Heart right ventricle (tissue), 16 donors: ENCODE data around the gene OR2L2. TPM values are rescaled to one million over a fixed set of nuclear protein-coding genes. Genes with fewer than 3 reads are reported as not detected.

ENCODE experiments used
- ATAC-seq, 8 donors: fragments of 200-7000 bp; cut with Tn5 transposase; one replicate each; pipeline ENCODE4 v1.9.1; 2020; ENCODE audit warnings: mild to moderate bottlenecking in 8 of 8, moderate library complexity in 8 of 8, moderate number of reproducible peaks in 1 of 8
- DNase-seq, 2 donors: peaks; one replicate each; pipeline ENCODE4 v3.0.0-alpha.2; 2020
- H3K27ac ChIP-seq, 10 donors: fragments of 200-600 bp; sonication (generic) in 2 of 10; one replicate each; pipeline versions ENCODE4 v1.5.0 to v1.8.0; 2020 to 2022; ENCODE audit warnings: mild to moderate bottlenecking in 3 of 10
- H3K27me3 ChIP-seq, 7 donors: fragments of 200-600 bp; one replicate each; pipeline ENCODE4 v1.8.0; 2021 to 2022; ENCODE audit warnings: mild to moderate bottlenecking in 2 of 7
- H3K36me3 ChIP-seq, 9 donors: fragments of 200-600 bp; sonication (generic) in 1 of 9; one replicate each; pipeline versions ENCODE4 v1.5.0 to v1.8.0; 2020 to 2022; ENCODE audit warnings: mild to moderate bottlenecking in 2 of 9
- H3K4me1 ChIP-seq, 9 donors: fragments of 200-600 bp; sonication (generic) in 1 of 9; one replicate each; pipeline versions ENCODE4 v1.5.0 to v1.8.0; 2020 to 2022; ENCODE audit warnings: mild to moderate bottlenecking in 4 of 9
- H3K4me3 ChIP-seq, 10 donors: fragments of 200-600 bp; sonication (generic) in 2 of 10; one replicate each; pipeline versions ENCODE4 v1.5.0 to v1.8.0; 2020 to 2022; ENCODE audit warnings: mild to moderate bottlenecking in 7 of 10, moderate library complexity in 2 of 10
- H3K9me3 ChIP-seq, 11 donors: fragments of 200-600 bp in 10 of 11; sonication (generic) in 2 of 11; one replicate each; pipeline versions ENCODE4 v1.5.0 to v1.8.0; 2013 to 2022; ENCODE audit warnings: mild to moderate bottlenecking in 2 of 11, control low read depth in 1 of 11, moderate library complexity in 1 of 11
- CTCF ChIP-seq, 9 donors: fragments of 200-600 bp; sonication (generic) in 2 of 9; IDR thresholded peaks; one replicate each; pipeline versions ENCODE4 v1.5.0 to v1.8.0; 2021 to 2022; ENCODE audit warnings: antibody characterized with exemption in 9 of 9, mild to moderate bottlenecking in 5 of 9, moderate library complexity in 1 of 9
- WGBS, 2 donors: extraction: QIAGEN DNeasy Blood & Tissue Kit; methylation state at CpG; one replicate each; pipeline ENCODE4 v1.1.7; 2013; ENCODE audit warnings: inconsistent platforms in 1 of 2; 5-methylcytosine and 5-hydroxymethylcytosine counted together
- intact Hi-C, 10 donors: fragments of 100-400 bp; cut with DNase I; formaldehyde crosslinking; loops; one replicate each; pipeline versions ENCODE4 v1.11.1 to v1.14.2; 2022
- polyA plus RNA-seq, 2 donors: library from polyadenylated mRNA; stranded (reverse); fragments of 200-250 nt; gene quantifications; one replicate each; pipeline ENCODE4 v1.2.3, GENCODE V29; 2013
- total RNA-seq, 10 donors: library from RNA; stranded (reverse); fragmentation: NEBNext Ultra II Directional in 3 of 10; extraction: Animal tissue kit (Norgen Biotek cat#: 25700) in 3 of 10; gene quantifications; one replicate each; pipeline versions ENCODE4 v1.2.1 to v1.2.4, GENCODE V29; 2021 to 2023
- donor health status: Arrhythmogenic right ventricular cardiomyopathy.
- donor health status: ischemic (EF 13 %, LVEDD 7.1; RV severe dilation, severe dysfunction).
- donor health status: healthy with polysubstance abuse.
- donor health status: DM: no; HTN: yes; CAD: no.
- donor health status: DM: no; HTN: no; CAD: no.
- donor health status: ischemic (EF 25% LVEDD 6.9; RV normal size, moderate dysfunction).
- donor health status: ischemic (EF 25% LVEDD 5.7; RV mildly dilated, moderate dysfunction).
- donor health status: healthy.
- donor health status: DM: yes; HTN: yes; CAD: no.
- donor health status: Ischemic cardiomyopathy.
- donor health status: ischemic (EF 35%, LVEDD 5.7; RV mildly dilated, moderate dysfunction).
- donor health status: nonischemic (EF 11% LVEDD 7.7; RV severe dilation, severe dysfunction).
- donor health status: DM: yes; HTN: yes; CAD: no.
- donor health status: PGD.
- donor health status: ischemic (EF 29% LVEDD 5.4; RV normal size, mild dysfunction).
- donor health status: nonischemic (EF 23%, LVEDD 6.1; RV moderate dilation, normal function).

OR2L2 gene
- total and polyA plus RNA-seq, 12 donors: 0.07 TPM; not detected in 11

- DNase-seq (no peak), ATAC-seq (no peak)
- H3K4me3 ChIP-seq: no peak overlapping the region
- no peak overlapping the region for H3K27ac ChIP-seq
- no peaks in the 10 kb centered on the region for H3K36me3 ChIP-seq
- H3K27me3 ChIP-seq: no peaks in the 10 kb centered on the region
- WGBS, 2 donors: 48 to 51% methylated on average over 1 of the region's 1 CpG
- intact Hi-C loops: no loop called here
- no peak for TF ChIP-seq CTCF (IDR thresholded peaks at IDR 0.05)
- no peaks in the 10 kb centered on the region for H3K4me1 ChIP-seq
- H3K9me3 ChIP-seq: peaks cover 0 to 59% (median 17%) of the 10 kb centered on the region in 11 donors
Measured at GRCh38 chr1:248007778-248008177, 22.1 kb upstream of the OR2L2 start.

GRCh38 chr1:248009681-248010080 is 20.2 kb upstream of the OR2L2 start:
- intact Hi-C loops: no loop called here
- ATAC-seq: no peak
- peaks cover 0 to 59% (median 17%) of the 10 kb centered on the region in 11 donors for H3K9me3 ChIP-seq
- 79 to 82% methylated on average over 3 of the region's 3 CpGs for WGBS, 2 donors
- H3K4me1 ChIP-seq: no peaks in the 10 kb centered on the region
- H3K4me3 ChIP-seq: no peak overlapping the region
- no peaks in the 10 kb centered on the region for H3K36me3 ChIP-seq
- DNase-seq: no peak
- H3K27me3 ChIP-seq: no peaks in the 10 kb centered on the region
- TF ChIP-seq CTCF (IDR thresholded peaks at IDR 0.05): no peak
- no peak overlapping the region for H3K27ac ChIP-seq

- DNase-seq (no peak), ATAC-seq (no peak)
- intact Hi-C loops: no loop called here
- no peak within 1 kb of the TSS for H3K27ac ChIP-seq
- H3K4me1 ChIP-seq: no peaks in the 10 kb centered on the region
- H3K4me3 ChIP-seq: no peak within 1 kb of the TSS
- no peaks in the 10 kb centered on the region for H3K27me3 ChIP-seq
- peaks cover 0 to 60% (median 17%) of the 10 kb centered on the region in 11 donors for H3K9me3 ChIP-seq
- no peaks in the 10 kb centered on the region for H3K36me3 ChIP-seq
- TF ChIP-seq CTCF (IDR thresholded peaks at IDR 0.05): no peak
- 87 to 90% methylated on average over 2 of the region's 2 CpGs for WGBS, 2 donors
Measured at GRCh38 chr1:248013229-248013710, 16.6 kb upstream of the OR2L2 start, which contains the start of gene OR2L5. Gene OR2L5 (plus strand): TSS chr1:248013660. CDS start chr1:248021948, 8,288 bp downstream.

- no peaks in the 10 kb centered on the region for H3K4me1 ChIP-seq
- H3K4me3 ChIP-seq: no peak overlapping the region
- no peaks in the 10 kb centered on the region for H3K27me3 ChIP-seq
- H3K36me3 ChIP-seq: no peaks in the 10 kb centered on the region
- no peak for DNase-seq
- H3K9me3 ChIP-seq: peaks cover 0 to 39% (median 2%) of the 10 kb centered on the region in 11 donors
- WGBS, 2 donors: 70 to 72% methylated on average over 1 of the region's 1 CpG
- intact Hi-C loops: no loop called here
- TF ChIP-seq CTCF (IDR thresholded peaks at IDR 0.05): no peak
- H3K27ac ChIP-seq: no peak overlapping the region
- no peak for ATAC-seq
Measured at GRCh38 chr1:248015803-248016202, 14.1 kb upstream of the OR2L2 start.
